GM10266 (cell line): ENCODE data around the gene THADA.

Experiments used
- DNase-seq: peaks from one replicate; pipeline ENCODE4 v3.0.0; 2012; ENCODE audit errors: extremely low spot score
- CTCF ChIP-seq: IDR thresholded peaks from 2 replicates; pipeline ENCODE4 v1.5.1; 2012; ENCODE audit warnings: mild to moderate bottlenecking, low read depth; ENCODE audit not compliant: control insufficient read depth, insufficient read depth; ENCODE audit errors: missing control alignments

THADA gene

GRCh38 chr2:43259512-43259911, 336.3 kb downstream of the THADA start:
- TF ChIP-seq CTCF, result no peak

GRCh38 chr2:43258547-43259156, 337.2 kb downstream of the THADA start:
- TF ChIP-seq CTCF, result no peak
- DNase-seq, result no peak

More at GRCh38 chr2:43259512-43259911, 336.3 kb downstream of the THADA start:
- DNase-seq, result no peak

GRCh38 chr2:43255296-43255910, 340.4 kb downstream of the THADA start:
- no peak for DNase-seq
- no peak for TF ChIP-seq CTCF

- no peak for DNase-seq
These were observed 341.5 kb downstream of the THADA start for GRCh38 chr2:43254331-43254730.

GRCh38 chr2:43251171-43251731, 344.6 kb downstream of the THADA start:
- no peak for TF ChIP-seq CTCF
- DNase-seq, result no peak

More at GRCh38 chr2:43254331-43254730, 341.5 kb downstream of the THADA start:
- no peak for TF ChIP-seq CTCF

- TF ChIP-seq CTCF, result no peak
- DNase-seq, result no peak
These were observed 345.8 kb downstream of the THADA start for GRCh38 chr2:43250015-43250414.

- no peak for TF ChIP-seq CTCF
- DNase-seq, result no peak
These were observed 347.2 kb downstream of the THADA start for GRCh38 chr2:43248621-43249020.
